HG03558 (cell line): ENCODE measurements around the gene CRIP2.

ENCODE experiments used
- ATAC-seq: cut with Tn5 transposase; IDR thresholded peaks from one replicate; pipeline ENCODE4 v1.9.1; 2021; ENCODE audit warnings: moderate number of reproducible peaks; ENCODE audit not compliant: unreplicated experiment; ENCODE audit errors: extremely low read depth

Gene CRIP2

GRCh38 chr14:105474483-105475268 lies at the start of gene CRIP2:
Gene CRIP2, plus strand, starts transcription at chr14:105474821. Its CDS starts 42 bp downstream, at chr14:105474863.
- ATAC-seq: no peak

- no peak for ATAC-seq
These were observed 49.8 kb upstream of the CRIP2 start for GRCh38 chr14:105424861-105425260.

GRCh38 chr14:105425823-105426247 lies 48.8 kb upstream of the CRIP2 start:
- no peak for ATAC-seq

- ATAC-seq: no peak
These were observed 48.0 kb upstream of the CRIP2 start for GRCh38 chr14:105426416-105427130.

- no peak for ATAC-seq
These were observed 47.2 kb upstream of the CRIP2 start for GRCh38 chr14:105427412-105427811.

- no peak for ATAC-seq
These were observed 46.6 kb upstream of the CRIP2 start for GRCh38 chr14:105427936-105428485.

GRCh38 chr14:105430042-105430441 lies 44.6 kb upstream of the CRIP2 start:
- ATAC-seq: no peak

- no peak for ATAC-seq
These were observed 44.1 kb upstream of the CRIP2 start for GRCh38 chr14:105430565-105430964.

- ATAC-seq: no peak
These were observed 43.4 kb upstream of the CRIP2 start for GRCh38 chr14:105431256-105431655.

GRCh38 chr14:105432657-105433056 lies 42.0 kb upstream of the CRIP2 start:
- no peak for ATAC-seq

GRCh38 chr14:105433161-105433605 lies 41.4 kb upstream of the CRIP2 start:
- ATAC-seq: no peak

GRCh38 chr14:105436402-105436801 lies 38.2 kb upstream of the CRIP2 start:
- ATAC-seq: no peak

GRCh38 chr14:105436891-105437722 lies 37.5 kb upstream of the CRIP2 start:
- no peak for ATAC-seq

- no peak for ATAC-seq
These were observed 36.7 kb upstream of the CRIP2 start for GRCh38 chr14:105437723-105438500.

GRCh38 chr14:105439179-105439578 lies 35.4 kb upstream of the CRIP2 start:
- no peak for ATAC-seq

- no peak for ATAC-seq
These were observed 34.7 kb upstream of the CRIP2 start for GRCh38 chr14:105439710-105440553.

- no peak for ATAC-seq
These were observed 34.1 kb upstream of the CRIP2 start for GRCh38 chr14:105440554-105440900.

GRCh38 chr14:105440992-105441391 lies 33.6 kb upstream of the CRIP2 start:
- ATAC-seq: no peak

GRCh38 chr14:105442125-105442524 lies 32.5 kb upstream of the CRIP2 start:
- ATAC-seq: no peak
